Astrocyte of the hippocampus (primary cell): Measurements from ENCODE around the gene FAM162A.
"Not testable (repeated sequence)": the region's sequence is repeated elsewhere in the genome, so short reads cannot be mapped to it uniquely, and the experiment has no call there.

ENCODE experiments used
- DNase-seq: peaks from one replicate; pipeline ENCODE4 v3.0.0; 2011; ENCODE audit warnings: low read depth, low spot score

Gene FAM162A

GRCh38 chr3:122416966-122417365 lies 33.0 kb downstream of the FAM162A start:
- peak; percentile 23 for DNase-seq

- no peak for DNase-seq
Measured at GRCh38 chr3:122421101-122421500, 37.1 kb downstream of the FAM162A start.

- DNase-seq: no peak
Measured at GRCh38 chr3:122421836-122422235, 37.9 kb downstream of the FAM162A start.

- no peak for DNase-seq
Measured at GRCh38 chr3:122427857-122428471, 44.0 kb downstream of the FAM162A start.

GRCh38 chr3:122430371-122430770 lies 46.4 kb downstream of the FAM162A start:
- no peak for DNase-seq

GRCh38 chr3:122435950-122436349 lies 52.0 kb downstream of the FAM162A start:
- no peak for DNase-seq

GRCh38 chr3:122443090-122443489 lies 59.1 kb downstream of the FAM162A start:
- no peak for DNase-seq

GRCh38 chr3:122443762-122444490 lies 59.9 kb downstream of the FAM162A start:
- not testable (repeated sequence) for DNase-seq

GRCh38 chr3:122444491-122444887 lies 60.5 kb downstream of the FAM162A start:
- not testable (repeated sequence) for DNase-seq

GRCh38 chr3:122448218-122448617 lies 64.2 kb downstream of the FAM162A start:
- DNase-seq: not testable (repeated sequence)

- DNase-seq: no peak
Measured at GRCh38 chr3:122451371-122451770, 67.4 kb downstream of the FAM162A start.

GRCh38 chr3:122456074-122456473 lies 72.1 kb downstream of the FAM162A start:
- no peak for DNase-seq

GRCh38 chr3:122457706-122458105 lies 73.7 kb downstream of the FAM162A start:
- DNase-seq: no peak

- peak; percentile 67 for DNase-seq
Measured at GRCh38 chr3:122458992-122459391, 75.0 kb downstream of the FAM162A start.

GRCh38 chr3:122461806-122462205 lies 77.8 kb downstream of the FAM162A start:
- DNase-seq: no peak
